Inferior parietal cortex (tissue), 1 donor: Measurements from ENCODE around the gene PMEPA1.

Experiments used
- DNase-seq: peaks from one replicate; pipeline ENCODE4 v3.0.0-alpha.2; 2016; ENCODE audit errors: extremely low spot score

PMEPA1 gene

GRCh38 chr20:57711826-57712225 lies 2.0 kb upstream of the PMEPA1 start:
- no peak for DNase-seq

- no peak for DNase-seq
Measured at GRCh38 chr20:57711311-57711712, 1.5 kb upstream of the PMEPA1 start.

- DNase-seq, result no peak
Measured at GRCh38 chr20:57710841-57711240, 1.0 kb upstream of the PMEPA1 start.

DNA sequence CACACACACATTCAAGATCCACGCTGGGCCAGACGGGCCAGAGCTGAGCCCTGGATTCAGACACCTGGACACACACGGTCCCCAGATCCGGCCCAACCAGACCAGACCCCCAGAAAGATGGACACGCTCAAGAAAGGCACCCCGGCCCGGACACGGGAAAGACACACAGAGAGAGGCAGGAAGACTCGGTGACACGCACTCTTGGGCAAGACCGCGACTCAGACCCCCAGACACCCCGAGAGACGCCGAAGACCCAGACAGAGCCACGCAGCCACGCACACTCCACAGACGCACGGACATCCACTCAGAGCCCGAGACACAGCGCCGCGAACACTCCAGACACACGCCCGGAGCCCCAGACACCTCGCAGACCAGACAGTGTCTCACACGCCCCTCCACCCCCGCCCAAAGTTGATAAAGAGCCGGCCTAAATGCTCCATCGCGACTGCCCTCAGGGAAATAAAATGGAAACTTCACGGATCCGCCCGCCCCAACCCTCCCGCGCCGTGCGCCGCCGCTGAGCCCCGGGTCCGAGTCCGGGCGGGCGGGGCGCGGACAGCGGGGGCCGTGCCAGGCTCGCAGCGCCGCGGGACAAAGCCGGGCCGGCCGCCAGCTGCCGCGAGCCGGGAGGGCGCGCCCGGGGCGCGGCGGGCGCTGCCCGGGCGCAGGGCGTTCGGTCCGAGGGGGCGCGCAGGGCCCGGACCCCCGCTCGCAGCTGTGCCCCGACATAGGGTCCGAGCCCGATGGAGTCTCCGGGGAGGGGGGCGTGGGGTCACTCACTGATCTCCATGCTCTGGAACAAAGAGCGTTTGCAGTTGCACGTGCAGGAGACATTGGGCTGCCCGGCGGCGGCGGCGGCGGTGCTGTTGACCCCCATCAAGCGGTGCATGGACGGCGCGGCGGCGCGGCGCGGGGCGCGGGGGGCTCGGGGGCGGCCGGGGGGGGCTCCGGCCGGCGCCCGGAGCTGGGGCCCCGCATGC lies 831 bp downstream of the PMEPA1 start:
- DNase-seq, result no peak

- no peak for DNase-seq
Measured at GRCh38 chr20:57707849-57708693, 1.7 kb downstream of the PMEPA1 start.

- DNase-seq, result no peak
Measured at GRCh38 chr20:57707320-57707719, 2.5 kb downstream of the PMEPA1 start.

- no peak for DNase-seq
Measured at GRCh38 chr20:57705127-57705899, 4.5 kb downstream of the PMEPA1 start.

GRCh38 chr20:57704245-57704644 lies 5.6 kb downstream of the PMEPA1 start:
- DNase-seq, result no peak

DNA sequence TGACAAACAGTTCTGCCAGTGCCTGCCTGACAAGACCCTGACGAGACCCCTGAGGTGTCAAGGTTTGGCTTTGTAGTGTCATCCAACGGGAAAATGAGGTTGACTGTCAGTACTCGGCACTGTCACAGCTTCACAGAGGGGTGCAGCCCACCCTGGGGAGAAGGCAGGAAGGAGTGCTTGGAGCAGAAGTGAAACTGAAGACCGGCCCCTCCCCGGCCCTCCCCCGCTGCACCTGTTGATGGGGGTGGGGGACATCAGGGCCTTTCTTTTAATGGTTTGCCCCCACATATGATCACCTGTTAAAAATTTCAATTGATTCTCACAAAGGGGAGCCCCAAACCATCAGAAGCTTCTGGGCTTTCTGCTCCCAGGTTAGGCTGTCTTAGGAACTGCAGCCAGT lies 6.8 kb downstream of the PMEPA1 start:
- no peak for DNase-seq

DNA sequence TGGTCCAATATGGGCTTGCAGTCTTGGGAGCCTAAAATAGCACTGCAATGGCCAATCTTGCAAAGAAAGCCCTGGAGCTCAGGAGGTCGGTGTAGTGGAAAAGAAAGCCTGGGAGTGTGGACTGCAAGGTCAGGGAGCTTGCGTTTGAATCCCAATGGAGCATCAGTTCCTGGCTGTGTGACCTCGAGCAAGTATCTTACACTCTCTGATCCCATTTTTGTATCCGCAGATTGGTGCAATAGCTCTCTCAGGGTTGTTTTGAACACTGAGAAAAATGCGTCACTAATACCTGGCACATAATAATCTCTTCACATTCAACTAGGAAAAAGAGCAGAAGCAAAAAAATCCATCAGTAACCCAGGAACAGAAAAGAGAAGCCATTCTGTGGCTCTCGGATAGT lies 7.3 kb downstream of the PMEPA1 start:
- no peak for DNase-seq

GRCh38 chr20:57702091-57702490 lies 7.7 kb downstream of the PMEPA1 start:
- DNase-seq, result no peak

GRCh38 chr20:57701651-57702050 lies 8.2 kb downstream of the PMEPA1 start:
- DNase-seq, result no peak

- no peak for DNase-seq
Measured at GRCh38 chr20:57701090-57701489, 8.7 kb downstream of the PMEPA1 start.

DNA sequence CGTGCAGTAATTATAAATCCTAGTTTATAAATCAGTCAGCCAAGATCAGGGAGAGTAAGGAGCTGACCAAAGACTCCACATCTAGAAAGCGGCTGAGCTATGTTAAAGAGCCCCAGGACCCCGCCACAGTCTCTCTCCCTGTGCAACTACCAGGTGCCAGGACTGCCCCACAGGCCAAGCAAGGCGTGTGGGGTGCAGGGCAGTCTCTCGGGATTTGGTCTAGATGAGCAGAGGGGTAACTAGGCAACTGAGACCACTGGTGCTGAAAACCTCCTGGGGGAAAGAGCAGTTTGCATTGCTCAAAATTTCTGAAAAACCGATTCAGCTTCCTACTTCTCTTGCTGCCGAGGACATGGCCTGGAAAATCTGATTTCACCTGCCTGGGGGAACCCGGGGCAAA lies 10.4 kb downstream of the PMEPA1 start:
- DNase-seq, result no peak

DNA sequence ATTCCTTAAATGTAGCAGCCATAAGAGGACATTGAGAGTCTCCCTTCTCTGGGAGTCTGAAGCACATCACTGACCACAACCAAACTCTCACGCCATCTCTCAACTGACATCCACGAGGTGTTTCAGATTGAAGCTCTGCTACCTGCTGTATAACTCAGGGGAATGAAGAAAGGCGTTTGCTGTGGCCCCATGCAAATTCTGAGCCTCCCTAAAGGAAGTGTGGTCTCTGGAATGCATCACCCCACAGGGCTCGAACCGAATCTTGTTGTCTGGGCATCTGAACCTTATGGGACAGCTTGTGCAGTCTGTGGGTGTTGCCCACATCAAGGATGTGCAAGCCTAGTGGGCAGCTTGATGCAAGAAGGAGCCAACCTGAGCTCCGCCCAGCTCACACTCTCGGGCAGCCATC lies 10.9 kb downstream of the PMEPA1 start:
- no peak for DNase-seq

- DNase-seq, result no peak
Measured at GRCh38 chr20:57698116-57698866, 11.5 kb downstream of the PMEPA1 start.

GRCh38 chr20:57697543-57697942 lies 12.3 kb downstream of the PMEPA1 start:
- DNase-seq, result no peak

- DNase-seq, result no peak
Measured at GRCh38 chr20:57696401-57696961, 13.3 kb downstream of the PMEPA1 start.

DNA sequence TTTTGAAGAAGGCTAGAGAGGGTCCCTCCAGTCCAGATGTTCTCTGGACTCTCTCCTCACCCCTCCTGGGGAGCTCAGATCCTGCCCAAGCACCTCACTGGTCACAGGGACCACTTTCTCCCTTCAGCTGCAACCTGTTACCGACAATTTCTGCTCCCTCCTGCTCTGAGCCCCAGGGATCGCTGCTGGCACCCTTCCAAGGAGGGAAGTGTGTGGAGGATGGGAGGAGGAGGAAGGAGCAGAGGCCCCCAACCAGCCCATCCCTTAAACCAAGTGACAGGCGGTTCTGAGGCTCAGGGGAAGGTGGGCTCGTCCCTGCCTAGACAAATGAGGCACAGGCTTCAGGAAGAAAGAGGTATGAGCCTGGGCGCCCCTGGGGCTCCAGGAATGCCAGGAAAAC lies 13.9 kb downstream of the PMEPA1 start:
- DNase-seq, result no peak

DNA sequence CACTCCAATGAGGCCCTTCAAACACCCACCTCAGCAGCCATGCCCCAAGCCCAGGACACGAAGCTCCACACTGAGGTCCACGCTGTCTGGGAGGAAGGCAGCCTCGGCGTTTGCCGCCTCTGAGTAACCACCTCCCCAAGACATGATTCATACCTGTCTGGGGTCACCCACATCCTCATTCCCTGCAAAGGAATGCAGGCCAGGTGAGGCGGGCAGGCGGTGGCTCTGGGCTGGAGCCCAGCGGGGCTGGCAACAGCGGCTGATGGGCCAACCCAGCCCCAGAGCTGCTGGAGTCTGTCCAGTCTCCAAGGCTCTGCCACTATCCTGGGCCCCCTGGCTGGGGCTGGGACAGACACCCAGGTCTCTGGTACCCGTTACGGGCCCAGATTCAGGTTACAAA lies 14.8 kb downstream of the PMEPA1 start:
- no peak for DNase-seq

- no peak for DNase-seq
Measured at GRCh38 chr20:57694481-57694880, 15.3 kb downstream of the PMEPA1 start.
